Neural cell (in vitro differentiated cells): Measurements from ENCODE around the gene OSCP1.

Source experiments
- CTCF ChIP-seq: fragments of 450-650 bp; IDR thresholded peaks from 2 replicates; pipeline ENCODE4 v1.5.1; 2014; ENCODE audit warnings: antibody characterized with exemption, mild to moderate bottlenecking, moderate library complexity; ENCODE audit not compliant: poor library complexity, severe bottlenecking
- EP300 ChIP-seq: fragments of 450-650 bp; conservative IDR thresholded peaks from 2 replicates; pipeline ENCODE4 v1.6.1; 2014; ENCODE audit warnings: antibody characterized with exemption, mild to moderate bottlenecking, moderate library complexity; ENCODE audit not compliant: poor library complexity, severe bottlenecking
- EZH2 ChIP-seq: fragments of 200-600, 300-800 bp; shearing (Covaris generic), sonication (generic); IDR thresholded peaks from 2 replicates; pipeline ENCODE4 v1.6.1; 2014; ENCODE audit warnings: antibody characterized with exemption, low read length, borderline replicate concordance, mild to moderate bottlenecking; ENCODE audit not compliant: insufficient read depth, poor library complexity, severe bottlenecking
- POLR2AphosphoS5 ChIP-seq: IDR thresholded peaks from 2 replicates; pipeline ENCODE4 v1.6.1; 2012
- REST ChIP-seq: IDR thresholded peaks from 2 replicates; pipeline ENCODE4 v1.6.1; 2012; ENCODE audit warnings: borderline replicate concordance
- SMC3 ChIP-seq: fragments of 450-650 bp; conservative IDR thresholded peaks from 2 replicates; pipeline ENCODE4 v1.6.1; 2014; ENCODE audit warnings: antibody characterized with exemption, mild to moderate bottlenecking, moderate library complexity; ENCODE audit not compliant: poor library complexity

- TF ChIP-seq SMC3 = no peak
- no peak for TF ChIP-seq CTCF
- TF ChIP-seq EZH2 = no peak
- no peak for TF ChIP-seq REST
- TF ChIP-seq EP300 = no peak
- no peak for TF ChIP-seq POLR2AphosphoS5
Measured at GRCh38 chr1:36400514-36400824, 49.8 kb downstream of the OSCP1 start.
